GM12864 (cell line): ENCODE data around the gene SLC25A20.
A peak's percentile ranks its signal among the peaks of the same experiment; 100 is the strongest.

Experiments used
- DNase-seq: peaks from one replicate; pipeline ENCODE4 v3.0.0-alpha.2; 2011; ENCODE audit warnings: low read depth
- H3K4me3 ChIP-seq: 2 replicates; pipeline ENCODE4 v1.5.1; 2011; ENCODE audit warnings: mild to moderate bottlenecking, low read depth, low read length, control low read depth
- TF ChIP-seq, protein P1 (sequence below): IDR thresholded peaks from 2 replicates; pipeline ENCODE4 v1.5.1; 2011; ENCODE audit warnings: low read depth, mild to moderate bottlenecking, moderate library complexity, low read length, control low read depth, inconsistent platforms; ENCODE audit errors: missing control alignments

The SLC25A20 gene

DNA sequence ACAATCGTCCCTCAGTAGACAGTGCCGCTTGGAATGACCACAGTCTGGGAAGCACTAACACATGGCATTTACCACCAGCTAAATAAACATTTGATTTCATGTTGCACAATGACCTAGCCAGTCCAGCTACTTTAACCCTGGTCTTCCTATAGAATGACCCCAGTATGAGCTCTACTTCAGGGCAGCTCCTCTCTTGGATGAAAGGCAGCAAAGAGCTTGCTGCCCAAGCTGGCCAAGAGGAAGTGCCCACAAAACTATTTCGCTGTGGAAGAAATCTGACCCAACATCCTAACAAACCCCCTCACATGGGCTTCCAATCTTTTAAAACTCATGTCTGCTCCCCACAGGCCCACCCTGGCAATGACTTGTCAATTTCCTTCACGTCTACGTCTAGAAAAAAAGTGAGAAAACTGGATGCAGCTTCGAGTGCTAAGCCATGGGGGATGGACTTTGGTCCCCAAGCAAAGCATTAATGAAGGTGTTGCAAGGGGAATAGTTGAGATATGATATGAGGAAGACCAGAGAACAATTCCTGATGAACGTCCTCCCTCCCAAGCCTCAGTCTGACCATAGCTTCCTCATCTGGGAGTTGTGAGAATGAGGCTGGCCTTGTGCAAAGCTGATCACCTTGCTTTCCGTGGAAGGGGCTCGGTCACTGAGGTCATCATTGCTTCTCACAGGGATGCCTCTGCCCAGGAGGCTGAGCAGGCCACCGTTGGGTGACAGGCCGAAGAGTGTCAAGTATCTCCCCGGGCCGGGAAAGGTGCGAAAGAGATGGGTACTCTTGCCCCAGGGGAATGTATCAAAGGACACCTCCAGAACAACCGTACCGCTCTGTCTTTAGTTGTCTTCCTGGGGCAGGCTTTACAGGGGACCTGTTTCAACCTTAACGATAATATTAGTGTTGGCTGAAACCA, 964 bp downstream of the SLC25A20 start:
- H3K4me3 ChIP-seq, result peak overlapping the region; percentile 84
- TF ChIP-seq, protein P1, sequence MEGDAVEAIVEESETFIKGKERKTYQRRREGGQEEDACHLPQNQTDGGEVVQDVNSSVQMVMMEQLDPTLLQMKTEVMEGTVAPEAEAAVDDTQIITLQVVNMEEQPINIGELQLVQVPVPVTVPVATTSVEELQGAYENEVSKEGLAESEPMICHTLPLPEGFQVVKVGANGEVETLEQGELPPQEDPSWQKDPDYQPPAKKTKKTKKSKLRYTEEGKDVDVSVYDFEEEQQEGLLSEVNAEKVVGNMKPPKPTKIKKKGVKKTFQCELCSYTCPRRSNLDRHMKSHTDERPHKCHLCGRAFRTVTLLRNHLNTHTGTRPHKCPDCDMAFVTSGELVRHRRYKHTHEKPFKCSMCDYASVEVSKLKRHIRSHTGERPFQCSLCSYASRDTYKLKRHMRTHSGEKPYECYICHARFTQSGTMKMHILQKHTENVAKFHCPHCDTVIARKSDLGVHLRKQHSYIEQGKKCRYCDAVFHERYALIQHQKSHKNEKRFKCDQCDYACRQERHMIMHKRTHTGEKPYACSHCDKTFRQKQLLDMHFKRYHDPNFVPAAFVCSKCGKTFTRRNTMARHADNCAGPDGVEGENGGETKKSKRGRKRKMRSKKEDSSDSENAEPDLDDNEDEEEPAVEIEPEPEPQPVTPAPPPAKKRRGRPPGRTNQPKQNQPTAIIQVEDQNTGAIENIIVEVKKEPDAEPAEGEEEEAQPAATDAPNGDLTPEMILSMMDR, result no peak
- no peak for DNase-seq

DNA sequence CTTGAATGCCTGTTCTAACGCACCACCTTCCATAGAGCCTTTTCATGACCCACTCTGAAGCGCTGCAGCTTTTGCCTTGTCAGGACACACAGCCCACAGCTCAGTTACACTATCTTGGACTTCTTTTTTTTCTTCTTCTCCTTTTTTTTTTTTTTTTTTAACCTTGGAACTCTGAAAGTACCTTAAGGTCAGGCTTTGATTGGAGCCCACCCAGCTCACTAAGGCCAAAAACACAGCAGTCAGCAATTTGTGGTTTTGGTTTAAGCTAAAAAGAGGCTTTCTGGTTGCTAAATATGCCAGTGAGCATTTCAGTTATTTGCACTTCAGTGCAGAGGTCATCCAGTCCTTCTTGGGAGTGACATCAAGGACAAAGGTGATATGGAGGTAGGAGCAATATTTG, 1.7 kb downstream of the SLC25A20 start:
- TF ChIP-seq, protein P1, result no peak
- no peak for DNase-seq
- no peak overlapping the region for H3K4me3 ChIP-seq

DNA sequence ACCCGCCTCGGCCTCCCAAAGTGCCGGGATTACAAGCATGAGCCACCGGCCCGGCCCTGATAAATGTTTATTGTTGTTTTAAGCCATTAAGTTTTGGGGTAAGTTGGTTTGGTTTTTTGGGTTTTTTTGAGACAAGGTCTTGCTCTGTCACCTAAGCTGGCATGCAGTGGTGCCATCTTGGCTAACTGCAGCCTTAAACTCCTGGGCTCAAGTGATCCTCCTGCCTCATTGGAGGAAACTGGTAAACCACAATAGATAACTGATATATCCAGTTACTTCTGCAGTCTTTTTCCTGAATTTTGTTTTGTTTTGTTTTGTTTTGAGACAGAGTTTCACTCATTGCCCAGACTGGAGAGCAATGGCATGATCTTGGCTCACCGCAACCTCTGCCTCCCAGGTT, 4.2 kb downstream of the SLC25A20 start:
- no peak for DNase-seq

DNA sequence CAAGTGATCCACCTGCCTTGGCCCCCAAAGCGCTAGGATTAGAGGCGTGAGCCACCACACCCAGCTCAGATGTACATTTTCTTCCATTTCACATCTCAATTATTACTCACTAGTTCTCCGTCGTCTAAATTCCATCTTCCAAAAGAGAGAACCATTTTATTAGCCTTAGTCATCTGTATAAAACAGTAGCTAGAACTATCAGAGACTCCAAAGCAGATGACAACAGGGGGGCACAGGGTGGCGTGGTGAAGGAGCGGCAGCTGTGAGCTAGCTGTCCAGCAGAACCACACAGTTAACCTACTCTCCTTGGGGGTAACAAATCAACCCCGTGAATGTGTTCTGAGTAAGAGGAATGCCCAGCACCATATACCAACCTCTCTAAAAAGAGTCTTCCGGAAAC, 7.1 kb downstream of the SLC25A20 start:
- TF ChIP-seq, protein P1, result no peak
- no peak for DNase-seq
- H3K4me3 ChIP-seq, result no peak overlapping the region

More for the DNA sequence above, 4.2 kb downstream of the SLC25A20 start:
- H3K4me3 ChIP-seq, result no peak overlapping the region
- TF ChIP-seq, protein P1, result no peak

DNA sequence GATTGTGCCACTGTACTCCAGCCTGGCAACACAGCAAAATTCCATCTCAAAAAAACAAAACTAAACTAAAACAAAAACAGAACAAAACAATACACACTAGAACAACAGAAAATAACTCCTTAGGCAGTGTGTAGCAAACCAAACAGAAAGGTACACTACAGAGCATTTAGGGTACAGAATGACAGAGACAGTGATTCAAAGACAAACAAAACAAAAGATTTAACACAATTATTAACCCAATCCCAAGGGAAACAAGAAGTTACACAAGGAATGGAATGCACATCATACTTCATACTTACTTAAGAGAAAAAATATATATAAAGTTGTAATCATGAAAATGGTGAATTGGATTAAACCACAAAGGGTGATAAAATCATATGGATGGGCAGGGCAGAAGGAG, 12.9 kb downstream of the SLC25A20 start:
- no peak overlapping the region for H3K4me3 ChIP-seq
- no peak for DNase-seq

DNA sequence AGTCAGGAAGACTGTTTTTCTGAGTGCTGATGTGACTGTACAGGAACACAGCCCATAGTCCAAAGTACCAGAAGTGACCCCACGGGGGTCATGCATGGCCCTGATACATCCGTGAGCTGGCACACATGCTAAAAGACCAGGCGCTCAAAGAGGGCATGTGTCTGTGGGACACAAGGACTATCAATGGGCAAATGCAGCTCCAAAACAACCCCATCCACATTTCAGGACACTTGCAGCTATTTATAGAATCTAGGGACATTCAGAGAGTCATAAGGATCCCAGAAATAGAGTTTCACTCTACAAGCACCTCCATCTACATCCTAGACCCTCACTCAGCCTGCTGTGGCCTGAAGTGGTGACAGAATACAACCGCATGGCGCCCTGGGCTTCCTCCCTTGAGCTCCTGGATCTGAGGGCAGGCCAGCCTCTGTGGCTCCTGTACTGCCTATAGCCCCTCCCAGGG, 17.0 kb downstream of the SLC25A20 start:
- no peak for DNase-seq
- TF ChIP-seq, protein P1, result no peak
- H3K4me3 ChIP-seq, result no peak overlapping the region

More for the DNA sequence above, 12.9 kb downstream of the SLC25A20 start:
- TF ChIP-seq, protein P1, result no peak
